Cardiac muscle cell (in vitro differentiated cells and primary cell): Measurements from ENCODE around the gene LIMS1. TPM values are rescaled to one million over a fixed set of nuclear protein-coding genes. Genes with fewer than 3 reads are reported as not detected.

Experiments used
- DNase-seq, 2 donors: peaks; one replicate each; pipeline versions ENCODE4 v3.0.0 to v3.0.0-alpha.2; 2010 to 2017; ENCODE audit warnings: low read depth in 1 of 2, low spot score in 1 of 2
- H3K27ac ChIP-seq: fragments of 200-600 bp; sonication (generic); 2 replicates; pipeline ENCODE4 v1.5.1; 2016
- H3K27me3 ChIP-seq: fragments of 200-600 bp; sonication (generic); 2 replicates; pipeline ENCODE4 v1.6.0; 2016; ENCODE audit warnings: control low read depth
- H3K36me3 ChIP-seq: fragments of 200-600 bp; sonication (generic); 2 replicates; pipeline ENCODE4 v1.5.1; 2016; ENCODE audit warnings: control low read depth
- H3K4me1 ChIP-seq: fragments of 200-600 bp; sonication (generic); 2 replicates; pipeline ENCODE4 v1.8.1; 2017; ENCODE audit warnings: low read depth, mild to moderate bottlenecking, mixed run types
- H3K4me3 ChIP-seq: fragments of 200-600 bp; sonication (generic); 2 replicates; pipeline ENCODE4 v1.5.1; 2016; ENCODE audit warnings: mild to moderate bottlenecking
- H3K9me3 ChIP-seq: fragments of 200-600 bp; sonication (generic); 2 replicates; pipeline ENCODE4 v1.5.1; 2017; ENCODE audit warnings: low read depth, mild to moderate bottlenecking, control low read depth
- CTCF ChIP-seq: IDR thresholded peaks from 2 replicates; pipeline ENCODE4 v1.5.1; 2012; ENCODE audit warnings: low read depth, mild to moderate bottlenecking, low read length
- polyA plus RNA-seq: library from polyadenylated mRNA; unstranded; fragments of >200 nt; fragmentation: Nextera tagmentation; extraction: Ambion mirVana; gene quantifications from 2 replicates; pipeline ENCODE4 v1.2.1, GENCODE V29; 2016
- total RNA-seq: library from RNA; depleted of rRNA; stranded (reverse); fragments of >200 nt; gene quantifications from 2 replicates; pipeline ENCODE4 v1.2.3, GENCODE V29; 2016

The LIMS1 gene
- total and polyA plus RNA-seq, 2 experiments from 2014 or later = 29.8 to 56.8 TPM

- Histone ChIP-seq H3K27me3 (no peaks in the 10 kb centered on the region), H3K36me3 (no peaks in the 10 kb centered on the region), H3K4me3 (no peak overlapping the region), H3K9me3 (no peaks in the 10 kb centered on the region), H3K27ac (no peak overlapping the region), H3K4me1 (peaks cover 23% of the 10 kb centered on the region)
- DNase-seq = peak in 1 of 2 donors; percentile 73
- no peak for TF ChIP-seq CTCF
Observed at GRCh38 chr2:108570416-108570815, 36.1 kb downstream of the LIMS1 start.

DNA sequence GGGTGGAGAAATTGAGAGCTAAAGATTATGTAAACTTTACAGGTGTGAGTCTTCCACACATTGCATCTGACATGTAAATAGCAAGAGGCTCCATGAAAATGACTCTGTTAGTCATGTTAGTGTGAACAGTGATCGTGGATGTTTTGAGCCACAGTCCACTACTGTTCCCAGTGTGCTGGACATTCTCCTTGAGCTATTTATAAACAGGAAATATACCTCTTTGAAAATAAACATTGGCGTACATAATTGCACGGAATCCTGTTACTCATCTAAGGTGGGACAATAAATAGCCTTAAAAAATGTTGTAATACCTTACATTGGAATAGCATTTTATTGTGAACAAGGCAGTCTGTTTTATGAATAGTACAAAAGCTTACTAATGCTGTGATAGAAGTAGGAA lies 37.0 kb downstream of the LIMS1 start:
- H3K36me3 ChIP-seq = no peaks in the 10 kb centered on the region
- no peak overlapping the region for H3K27ac ChIP-seq
- no peak overlapping the region for H3K4me3 ChIP-seq
- DNase-seq = no peak
- H3K9me3 ChIP-seq = no peaks in the 10 kb centered on the region
- H3K27me3 ChIP-seq = no peaks in the 10 kb centered on the region
- no peak for TF ChIP-seq CTCF
- peaks cover 28% of the 10 kb centered on the region for H3K4me1 ChIP-seq

DNA sequence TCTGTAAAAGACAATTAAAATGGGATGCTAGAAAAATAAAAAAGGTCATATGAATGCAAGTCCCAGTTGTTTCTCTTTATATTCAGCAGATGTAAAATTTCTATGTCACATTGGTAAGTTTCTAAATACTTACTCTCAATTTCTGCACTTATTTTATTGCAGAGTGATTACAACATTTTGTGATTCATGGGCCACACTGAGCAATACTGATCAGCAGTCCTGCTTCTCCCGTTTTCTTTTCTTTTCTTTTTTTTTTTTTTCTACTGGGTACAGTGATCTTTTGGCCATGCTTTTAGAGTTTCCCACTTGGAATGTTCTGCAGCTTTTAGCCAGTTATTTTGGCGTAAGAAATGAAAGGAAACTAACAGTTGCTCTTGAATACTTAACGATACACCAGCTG lies 38.8 kb downstream of the LIMS1 start:
- peak in 1 of 2 donors; percentile 82 for DNase-seq
- Histone ChIP-seq H3K36me3 (no peaks in the 10 kb centered on the region), H3K27ac (no peak overlapping the region), H3K4me1 (peaks cover 28% of the 10 kb centered on the region), H3K9me3 (no peaks in the 10 kb centered on the region), H3K27me3 (no peaks in the 10 kb centered on the region), H3K4me3 (no peak overlapping the region)
- no peak for TF ChIP-seq CTCF

- no peaks in the 10 kb centered on the region for H3K36me3 ChIP-seq
- no peak for TF ChIP-seq CTCF
- no peak for DNase-seq
- H3K27me3 ChIP-seq = no peaks in the 10 kb centered on the region
- no peak overlapping the region for H3K4me3 ChIP-seq
- H3K9me3 ChIP-seq = no peaks in the 10 kb centered on the region
- no peak overlapping the region for H3K27ac ChIP-seq
- H3K4me1 ChIP-seq = peaks cover 28% of the 10 kb centered on the region
Observed at GRCh38 chr2:108574332-108574731, 40.1 kb downstream of the LIMS1 start.

GRCh38 chr2:108575132-108575966 lies 41.1 kb downstream of the LIMS1 start:
- TF ChIP-seq CTCF = no peak
- peak in 1 of 2 donors; percentile 55 for DNase-seq
- Histone ChIP-seq H3K36me3 (no peaks in the 10 kb centered on the region), H3K27me3 (no peaks in the 10 kb centered on the region), H3K27ac (no peak overlapping the region), H3K9me3 (no peaks in the 10 kb centered on the region), H3K4me3 (no peak overlapping the region), H3K4me1 (peaks cover 31% of the 10 kb centered on the region)
